ENCODE data around the gene KIF1A.

DNA sequence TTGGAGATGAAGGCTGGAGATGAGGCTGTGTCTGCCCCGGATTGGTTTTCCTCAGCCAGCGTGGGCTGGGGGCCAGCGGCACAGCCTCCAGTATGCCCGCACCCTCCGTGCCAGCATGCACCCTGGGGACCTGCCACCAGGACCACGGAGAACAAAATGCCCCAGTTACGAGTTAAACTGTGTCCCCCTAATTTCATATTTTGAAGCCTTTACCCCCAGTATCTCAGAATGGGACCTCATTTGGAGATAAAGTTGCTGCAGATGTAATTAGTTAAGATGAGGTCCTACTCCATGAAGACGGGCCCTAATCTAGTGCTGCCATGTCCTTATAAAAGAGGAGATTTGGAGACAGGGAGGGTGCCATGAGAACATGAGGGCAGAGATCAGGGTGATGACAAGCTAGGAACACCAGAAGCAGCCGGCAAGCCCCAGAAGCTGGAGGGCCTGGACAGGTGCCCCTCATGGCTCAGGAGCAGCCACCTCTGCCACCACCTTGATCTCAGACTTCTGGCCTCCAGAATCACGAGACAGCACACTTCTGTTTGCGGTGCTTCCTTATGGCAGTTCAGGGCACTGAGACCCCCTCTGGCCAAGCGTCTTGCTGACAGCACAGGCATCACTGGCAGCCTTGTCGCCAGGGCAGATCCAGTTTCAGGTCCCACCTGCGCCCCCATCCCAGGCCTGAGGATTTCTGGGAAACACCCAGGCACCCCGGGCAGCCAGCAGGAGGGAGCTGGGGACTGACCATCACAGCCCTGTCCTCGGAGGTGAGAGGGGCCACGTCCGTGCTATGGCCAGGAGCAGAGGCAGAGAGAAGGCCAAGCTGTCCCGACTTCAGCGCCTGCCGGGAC, 29.4 kb downstream of the KIF1A start:
- TF ChIP-seq CTCF (conservative IDR thresholded peaks at IDR 0.05; ENCODE audit: low read depth, low read length): no peak
- no peak for TF ChIP-seq EZH2 (IDR thresholded peaks at IDR 0.05; ENCODE audit: low read length, unreplicated experiment)
- no peak for TF ChIP-seq EZH2phosphoT487 (IDR thresholded peaks at IDR 0.05; ENCODE audit: borderline replicate concordance, low read length)
